HepG2 (cell line): ENCODE measurements around the gene RAB3D. TPM values are rescaled to one million over a fixed set of nuclear protein-coding genes. Genes with fewer than 3 reads are reported as not detected.

Experiments used
- CHD4 ChIP-seq: fragments of 200-600 bp; sonication (generic); IDR thresholded peaks from 2 replicates; pipeline ENCODE4 v1.7.0; 2017; ENCODE audit warnings: mild to moderate bottlenecking, low read length, borderline replicate concordance
- ISX ChIP-seq: sonication (generic); formaldehyde crosslinking; conservative IDR thresholded peaks from 2 replicates; pipeline ENCODE4 v1.5.0; 2020; ENCODE audit warnings: missing genetic modification reagents
- KDM4B ChIP-seq: sonication (generic); formaldehyde crosslinking; IDR thresholded peaks from 2 replicates; pipeline ENCODE4 v1.4.0; 2020; ENCODE audit warnings: missing genetic modification reagents
- KDM5A ChIP-seq: fragments of 200-600 bp; sonication (generic); IDR thresholded peaks from 2 replicates; pipeline ENCODE4 v1.7.0; 2018; ENCODE audit warnings: antibody characterized with exemption, mild to moderate bottlenecking, low read length, borderline replicate concordance
- KLF6 ChIP-seq: IDR thresholded peaks from 2 replicates; pipeline ENCODE4 v1.8.0; 2016; ENCODE audit warnings: missing biosample characterization, missing genetic modification reagents
- LCORL ChIP-seq, 2 experiments: fragments of 450-650 bp in 1 of 2; sonication (generic) in 1 of 2; formaldehyde crosslinking in 1 of 2; IDR thresholded peaks; 2 replicates each; pipeline versions ENCODE4 v1.5.0 to v1.6.1; 2017 to 2020; ENCODE audit warnings: antibody characterized with exemption in 1 of 2, missing genetic modification reagents in 1 of 2
- ZC3H13 ChIP-seq: sonication (generic); formaldehyde crosslinking; IDR thresholded peaks from 2 replicates; pipeline ENCODE4 v1.8.1; 2023; ENCODE audit warnings: mild to moderate bottlenecking, missing genetic modification reagents, moderate library complexity
- ZNF136 ChIP-seq: sonication (generic); formaldehyde crosslinking; IDR thresholded peaks from 2 replicates; pipeline ENCODE4 v1.8.1; 2022; ENCODE audit warnings: low read depth, mild to moderate bottlenecking, moderate library complexity, missing genetic modification reagents
- ZNF33B ChIP-seq: sonication (generic); formaldehyde crosslinking; IDR thresholded peaks from 2 replicates; pipeline ENCODE4 v1.5.1; 2020; ENCODE audit warnings: mild to moderate bottlenecking, missing genetic modification reagents
- ZNF441 ChIP-seq: sonication (generic); formaldehyde crosslinking; IDR thresholded peaks from 2 replicates; pipeline ENCODE4 v1.7.0; 2021; ENCODE audit warnings: missing genetic modification reagents, borderline replicate concordance
- ZNF607 ChIP-seq: sonication (generic); formaldehyde crosslinking; IDR thresholded peaks from 2 replicates; pipeline ENCODE4 v1.5.1; 2020; ENCODE audit warnings: missing genetic modification reagents, mild to moderate bottlenecking, borderline replicate concordance
- ZNF792 ChIP-seq: IDR thresholded peaks from 2 replicates; pipeline ENCODE4 v1.6.1; 2016
- ZNF878 ChIP-seq: sonication (generic); formaldehyde crosslinking; IDR thresholded peaks from 2 replicates; pipeline ENCODE4 v1.8.1; 2023; ENCODE audit warnings: mild to moderate bottlenecking, missing genetic modification reagents, moderate library complexity
- polyA plus RNA-seq, 8 experiments: library from polyadenylated mRNA; depleted of rRNA in 3 of 8; stranded (reverse) in 7 of 8; unstranded in 1 of 8; fragments of >200 nt; fragmentation: Illumina TruSeq in 4 of 8; extraction: Trizol in 4 of 8; gene quantifications; 2 replicates each; pipeline versions ENCODE4 v1.2.1 to v1.2.3, GENCODE V29; 2011 to 2016; ENCODE audit warnings: low read depth in 4 of 8, missing spikeins in 1 of 8, mixed read lengths in 1 of 8; ENCODE audit not compliant: insufficient read depth in 1 of 8
- total RNA-seq, 5 experiments: library from RNA; depleted of rRNA; stranded (reverse); fragments of >200 nt; fragmentation: Illumina TruSeq; extraction: Trizol; gene quantifications; 2 replicates each; pipeline ENCODE4 v1.2.3, GENCODE V29; 2016; ENCODE audit warnings: low read depth in 1 of 5
- TF ChIP-seq, protein P1 (sequence below): sonication (generic); formaldehyde crosslinking; IDR thresholded peaks from 2 replicates; pipeline ENCODE4 v1.8.0; 2023; ENCODE audit warnings: mild to moderate bottlenecking, missing genetic modification reagents
- TF ChIP-seq, protein P2 (sequence below): sonication (generic); formaldehyde crosslinking; IDR thresholded peaks from 2 replicates; pipeline ENCODE4 v1.8.0; 2022; ENCODE audit warnings: mild to moderate bottlenecking, missing genetic modification reagents
- TF ChIP-seq, protein P3 (sequence below): sonication (generic); formaldehyde crosslinking; IDR thresholded peaks from 2 replicates; pipeline ENCODE4 v1.9.0; 2021; ENCODE audit warnings: missing genetic modification reagents, mild to moderate bottlenecking, borderline replicate concordance
- TF ChIP-seq, protein P4 (sequence below): sonication (generic); formaldehyde crosslinking; IDR thresholded peaks from 2 replicates; pipeline ENCODE4 v1.4.0; 2020; ENCODE audit warnings: missing genetic modification reagents
- TF ChIP-seq, protein P5 (sequence below): sonication (generic); formaldehyde crosslinking; IDR thresholded peaks from 2 replicates; pipeline ENCODE4 v1.5.0; 2020; ENCODE audit warnings: mild to moderate bottlenecking, missing genetic modification reagents
- TF ChIP-seq, protein P6 (sequence below): sonication (generic); formaldehyde crosslinking; IDR thresholded peaks from 2 replicates; pipeline ENCODE4 v1.4.0; 2020; ENCODE audit warnings: missing genetic modification reagents, borderline replicate concordance

Gene RAB3D
- total and polyA plus RNA-seq, 2 of the 13 experiments (the other 11 are each of a cell fraction or from before 2014, with no cell fraction given): 2.0 to 16.1 TPM

DNA sequence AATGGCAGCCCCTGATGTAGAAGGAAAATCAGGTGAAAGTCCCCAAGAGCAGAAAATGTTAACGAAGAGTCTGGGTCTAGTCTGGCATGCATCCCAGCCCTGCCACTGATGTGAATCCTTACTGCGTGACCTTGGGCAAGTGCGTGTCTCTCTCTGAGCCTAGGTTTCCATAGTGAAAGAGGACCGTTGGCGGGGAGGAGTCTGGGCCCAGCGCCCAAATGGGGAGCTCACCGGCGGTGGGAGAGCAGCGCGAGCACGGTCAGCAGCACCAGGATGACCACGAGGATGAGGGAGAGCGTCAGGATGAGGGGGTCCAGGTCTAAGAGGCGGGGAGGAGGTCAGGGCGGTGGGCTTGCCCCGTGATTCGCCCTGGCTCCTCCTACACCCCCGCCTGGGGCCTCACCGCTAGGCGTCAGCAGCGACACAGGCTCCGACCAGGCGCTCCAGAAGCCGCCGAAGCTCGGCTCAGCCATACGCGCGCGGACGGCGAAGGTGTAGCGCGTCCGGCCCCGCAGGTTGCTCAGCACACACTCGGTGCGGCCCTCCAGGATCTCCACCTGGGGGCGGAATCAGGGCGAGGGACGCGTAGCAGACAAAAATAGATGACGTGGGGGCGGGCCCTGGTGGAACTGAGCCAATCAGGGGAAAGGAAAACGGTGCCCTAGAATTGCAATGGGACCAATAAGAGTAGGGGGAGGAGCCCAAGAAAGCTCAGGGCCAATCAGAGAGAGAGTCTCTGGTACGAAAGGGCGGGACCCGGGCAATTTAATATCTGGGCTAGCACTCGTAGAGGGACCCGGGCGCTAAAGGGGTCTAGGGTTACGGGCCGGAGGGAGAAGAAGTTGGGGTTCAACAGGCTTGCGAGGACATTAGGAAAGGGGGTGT, 41.4 kb upstream of the RAB3D start (continued):
- TF ChIP-seq ZNF136 (CRISPR knock-in tag) (0 out of 2 replicates have a peak, but pooled peaks have one; percentile 45), LCORL (IDR thresholded peaks at IDR 0.05) (no peak), LCORL (CRISPR knock-in tag; IDR thresholded peaks at IDR 0.05) (peak; percentile 75; the same call in 1 of the 2 replicates), ISX (CRISPR knock-in tag) (no peak), KLF6 (CRISPR knock-in tag) (peak; percentile 57; the same call in 1 of the 2 replicates), ZNF441 (CRISPR knock-in tag) (peak; percentile 71; the same call in 1 of the 2 replicates), KDM5A (no peak; the same call in 1 of the 2 replicates), ZNF607 (0 out of 2 replicates have a peak, but pooled peaks have one; percentile 81), ZC3H13 (CRISPR knock-in tag) (no peak), CHD4 (no peak), ZNF33B (0 out of 2 replicates have a peak, but pooled peaks have one; percentile 75), ZNF792 (CRISPR knock-in tag) (peak; percentile 56), ZNF878 (peak; percentile 48; the same call in 1 of the 2 replicates), KDM4B (CRISPR knock-in tag) (no peak)
- TF ChIP-seq, protein P1, sequence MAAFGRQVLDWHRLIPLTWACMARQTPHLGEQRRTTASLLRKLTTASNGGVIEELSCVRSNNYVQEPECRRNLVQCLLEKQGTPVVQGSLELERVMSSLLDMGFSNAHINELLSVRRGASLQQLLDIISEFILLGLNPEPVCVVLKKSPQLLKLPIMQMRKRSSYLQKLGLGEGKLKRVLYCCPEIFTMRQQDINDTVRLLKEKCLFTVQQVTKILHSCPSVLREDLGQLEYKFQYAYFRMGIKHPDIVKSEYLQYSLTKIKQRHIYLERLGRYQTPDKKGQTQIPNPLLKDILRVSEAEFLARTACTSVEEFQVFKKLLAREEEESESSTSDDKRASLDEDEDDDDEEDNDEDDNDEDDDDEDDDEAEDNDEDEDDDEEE: no peak
- TF ChIP-seq, protein P2, sequence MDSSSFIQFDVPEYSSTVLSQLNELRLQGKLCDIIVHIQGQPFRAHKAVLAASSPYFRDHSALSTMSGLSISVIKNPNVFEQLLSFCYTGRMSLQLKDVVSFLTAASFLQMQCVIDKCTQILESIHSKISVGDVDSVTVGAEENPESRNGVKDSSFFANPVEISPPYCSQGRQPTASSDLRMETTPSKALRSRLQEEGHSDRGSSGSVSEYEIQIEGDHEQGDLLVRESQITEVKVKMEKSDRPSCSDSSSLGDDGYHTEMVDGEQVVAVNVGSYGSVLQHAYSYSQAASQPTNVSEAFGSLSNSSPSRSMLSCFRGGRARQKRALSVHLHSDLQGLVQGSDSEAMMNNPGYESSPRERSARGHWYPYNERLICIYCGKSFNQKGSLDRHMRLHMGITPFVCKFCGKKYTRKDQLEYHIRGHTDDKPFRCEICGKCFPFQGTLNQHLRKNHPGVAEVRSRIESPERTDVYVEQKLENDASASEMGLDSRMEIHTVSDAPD (CRISPR knock-in tag): peak; percentile 52
- TF ChIP-seq, protein P3, sequence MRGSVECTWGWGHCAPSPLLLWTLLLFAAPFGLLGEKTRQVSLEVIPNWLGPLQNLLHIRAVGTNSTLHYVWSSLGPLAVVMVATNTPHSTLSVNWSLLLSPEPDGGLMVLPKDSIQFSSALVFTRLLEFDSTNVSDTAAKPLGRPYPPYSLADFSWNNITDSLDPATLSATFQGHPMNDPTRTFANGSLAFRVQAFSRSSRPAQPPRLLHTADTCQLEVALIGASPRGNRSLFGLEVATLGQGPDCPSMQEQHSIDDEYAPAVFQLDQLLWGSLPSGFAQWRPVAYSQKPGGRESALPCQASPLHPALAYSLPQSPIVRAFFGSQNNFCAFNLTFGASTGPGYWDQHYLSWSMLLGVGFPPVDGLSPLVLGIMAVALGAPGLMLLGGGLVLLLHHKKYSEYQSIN (CRISPR knock-in tag): no peak
- TF ChIP-seq, protein P4, sequence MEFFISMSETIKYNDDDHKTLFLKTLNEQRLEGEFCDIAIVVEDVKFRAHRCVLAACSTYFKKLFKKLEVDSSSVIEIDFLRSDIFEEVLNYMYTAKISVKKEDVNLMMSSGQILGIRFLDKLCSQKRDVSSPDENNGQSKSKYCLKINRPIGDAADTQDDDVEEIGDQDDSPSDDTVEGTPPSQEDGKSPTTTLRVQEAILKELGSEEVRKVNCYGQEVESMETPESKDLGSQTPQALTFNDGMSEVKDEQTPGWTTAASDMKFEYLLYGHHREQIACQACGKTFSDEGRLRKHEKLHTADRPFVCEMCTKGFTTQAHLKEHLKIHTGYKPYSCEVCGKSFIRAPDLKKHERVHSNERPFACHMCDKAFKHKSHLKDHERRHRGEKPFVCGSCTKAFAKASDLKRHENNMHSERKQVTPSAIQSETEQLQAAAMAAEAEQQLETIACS: no peak
- TF ChIP-seq, protein P5, sequence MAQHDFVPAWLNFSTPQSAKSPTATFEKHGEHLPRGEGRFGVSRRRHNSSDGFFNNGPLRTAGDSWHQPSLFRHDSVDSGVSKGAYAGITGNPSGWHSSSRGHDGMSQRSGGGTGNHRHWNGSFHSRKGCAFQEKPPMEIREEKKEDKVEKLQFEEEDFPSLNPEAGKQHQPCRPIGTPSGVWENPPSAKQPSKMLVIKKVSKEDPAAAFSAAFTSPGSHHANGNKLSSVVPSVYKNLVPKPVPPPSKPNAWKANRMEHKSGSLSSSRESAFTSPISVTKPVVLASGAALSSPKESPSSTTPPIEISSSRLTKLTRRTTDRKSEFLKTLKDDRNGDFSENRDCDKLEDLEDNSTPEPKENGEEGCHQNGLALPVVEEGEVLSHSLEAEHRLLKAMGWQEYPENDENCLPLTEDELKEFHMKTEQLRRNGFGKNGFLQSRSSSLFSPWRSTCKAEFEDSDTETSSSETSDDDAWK (CRISPR knock-in tag): no peak
- TF ChIP-seq, protein P6, sequence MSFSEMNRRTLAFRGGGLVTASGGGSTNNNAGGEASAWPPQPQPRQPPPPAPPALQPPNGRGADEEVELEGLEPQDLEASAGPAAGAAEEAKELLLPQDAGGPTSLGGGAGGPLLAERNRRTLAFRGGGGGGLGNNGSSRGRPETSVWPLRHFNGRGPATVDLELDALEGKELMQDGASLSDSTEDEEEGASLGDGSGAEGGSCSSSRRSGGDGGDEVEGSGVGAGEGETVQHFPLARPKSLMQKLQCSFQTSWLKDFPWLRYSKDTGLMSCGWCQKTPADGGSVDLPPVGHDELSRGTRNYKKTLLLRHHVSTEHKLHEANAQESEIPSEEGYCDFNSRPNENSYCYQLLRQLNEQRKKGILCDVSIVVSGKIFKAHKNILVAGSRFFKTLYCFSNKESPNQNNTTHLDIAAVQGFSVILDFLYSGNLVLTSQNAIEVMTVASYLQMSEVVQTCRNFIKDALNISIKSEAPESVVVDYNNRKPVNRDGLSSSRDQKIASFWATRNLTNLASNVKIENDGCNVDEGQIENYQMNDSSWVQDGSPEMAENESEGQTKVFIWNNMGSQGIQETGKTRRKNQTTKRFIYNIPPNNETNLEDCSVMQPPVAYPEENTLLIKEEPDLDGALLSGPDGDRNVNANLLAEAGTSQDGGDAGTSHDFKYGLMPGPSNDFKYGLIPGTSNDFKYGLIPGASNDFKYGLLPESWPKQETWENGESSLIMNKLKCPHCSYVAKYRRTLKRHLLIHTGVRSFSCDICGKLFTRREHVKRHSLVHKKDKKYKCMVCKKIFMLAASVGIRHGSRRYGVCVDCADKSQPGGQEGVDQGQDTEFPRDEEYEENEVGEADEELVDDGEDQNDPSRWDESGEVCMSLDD (CRISPR knock-in tag): no peak
